ENCODE measurements around the gene KRTAP3-1.

Gene KRTAP3-1

DNA sequence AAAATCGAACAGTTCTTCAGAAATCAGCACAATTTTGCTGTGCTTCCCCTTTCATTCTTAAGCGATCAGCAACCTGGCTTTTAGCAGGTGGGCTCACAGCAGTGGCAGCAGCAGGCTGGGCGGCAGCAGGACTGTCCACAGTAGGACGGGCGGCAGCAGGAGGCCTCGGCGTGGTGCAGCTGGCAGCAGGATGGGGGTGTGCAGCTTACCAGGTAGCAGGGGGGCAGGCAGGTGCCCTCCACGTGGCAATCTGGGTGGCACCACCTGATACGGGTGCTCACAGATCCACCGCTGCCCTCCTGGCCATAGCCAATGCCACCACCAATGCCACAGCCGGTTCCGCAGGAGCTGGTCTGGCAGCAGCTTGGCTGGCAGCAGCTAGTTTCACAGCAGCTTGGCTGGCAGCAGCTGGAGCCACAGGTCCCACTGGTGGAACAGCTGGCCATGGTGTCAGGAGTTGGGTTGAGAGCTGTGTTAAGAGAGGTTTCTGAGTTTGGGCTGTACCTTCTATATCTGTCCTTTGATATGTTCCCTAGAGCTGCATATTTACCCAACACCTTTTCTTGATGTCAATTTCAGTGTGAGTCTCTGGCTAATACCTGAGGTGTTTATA lies 20.8 kb upstream of the KRTAP3-1 start, which contains the start of gene KRTAP1-4:
TSS of gene KRTAP1-4 (minus strand) at position 563 of the 613 bp plus-strand sequence. CDS start at position 446, 117 bp downstream.
- no peaks in the 10 kb centered on the region for H3K36me3 ChIP-seq (ENCODE audit: insufficient read depth, low read length)
- H3K9ac ChIP-seq (ENCODE audit: low read depth, low read length), result no peak within 1 kb of the TSS
- H3K4me1 ChIP-seq (ENCODE audit: insufficient read depth, low read length), result no peaks in the 10 kb centered on the region
- no peaks in the 10 kb centered on the region for H3K9me3 ChIP-seq (ENCODE audit: control insufficient read depth, insufficient read depth, low read length)

DNA sequence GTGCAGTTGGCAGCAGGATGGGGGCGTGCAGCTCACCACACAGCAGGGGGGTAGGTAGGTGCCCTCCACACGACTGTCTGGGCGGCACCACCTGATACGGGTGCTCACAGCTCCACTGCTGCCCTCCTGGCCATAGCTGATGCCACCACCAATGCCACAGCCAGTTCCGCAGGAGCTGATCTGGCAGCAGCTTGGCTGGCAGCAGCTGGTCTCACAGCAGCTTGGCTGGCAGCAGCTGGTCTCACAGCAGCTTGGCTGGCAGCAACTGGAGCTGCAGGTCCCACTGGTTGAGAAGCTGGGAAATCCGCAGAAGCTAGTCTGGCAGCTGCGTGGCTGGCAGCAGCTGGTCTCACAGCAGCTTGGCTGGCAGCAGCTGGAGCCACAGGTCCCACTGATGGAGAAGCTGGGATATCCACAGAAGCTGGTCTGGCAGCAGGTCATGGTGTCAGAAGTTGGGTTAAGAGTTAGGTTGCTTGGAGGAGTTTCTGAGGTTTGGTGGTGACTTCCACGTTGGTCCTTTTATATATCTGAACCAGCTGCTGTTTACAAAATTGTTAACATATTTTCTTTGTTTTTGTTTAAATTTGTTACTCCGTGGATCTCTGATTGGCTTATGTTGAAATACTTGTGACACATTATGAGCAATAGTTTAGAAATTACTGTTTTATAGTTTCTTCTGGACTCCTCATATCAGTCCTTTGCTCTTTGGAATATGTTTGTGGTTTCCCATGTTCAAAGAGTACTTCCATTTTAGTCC lies 18.0 kb upstream of the KRTAP3-1 start, which contains the start of gene KRTAP1-5:
TSS of gene KRTAP1-5 (minus strand) at position 494 of the 757 bp plus-strand sequence. CDS start at position 441, 53 bp downstream.
- Histone ChIP-seq H3K4me1 (ENCODE audit: insufficient read depth, low read length) (no peaks in the 10 kb centered on the region), H3K9me3 (ENCODE audit: control insufficient read depth, insufficient read depth, low read length) (no peaks in the 10 kb centered on the region), H3K9ac (ENCODE audit: low read depth, low read length) (no peak within 1 kb of the TSS), H3K36me3 (ENCODE audit: insufficient read depth, low read length) (no peaks in the 10 kb centered on the region)

DNA sequence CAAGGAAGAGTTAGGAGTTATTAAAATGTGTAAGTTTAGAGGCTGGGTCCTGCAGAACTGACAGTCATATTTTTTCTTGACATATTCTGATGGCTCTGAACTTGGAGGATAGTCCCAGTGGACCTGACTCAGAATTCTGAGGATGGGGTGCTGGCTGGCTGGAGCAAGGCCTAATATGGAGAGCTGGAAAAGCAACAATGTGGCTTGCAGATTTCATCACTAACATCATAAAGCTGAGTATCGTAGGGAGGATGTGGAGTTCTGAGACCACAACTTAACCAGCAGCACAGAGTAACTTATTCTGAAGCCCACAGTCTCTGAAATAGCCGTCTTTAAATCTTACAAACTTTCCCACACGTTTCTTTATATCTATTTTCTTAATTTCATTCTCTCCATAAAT lies 15.8 kb upstream of the KRTAP3-1 start:
- H3K9me3 ChIP-seq (ENCODE audit: control insufficient read depth, insufficient read depth, low read length), result no peaks in the 10 kb centered on the region
- H3K9ac ChIP-seq (ENCODE audit: low read depth, low read length), result no peak overlapping the region
- no peaks in the 10 kb centered on the region for H3K36me3 ChIP-seq (ENCODE audit: insufficient read depth, low read length)

DNA sequence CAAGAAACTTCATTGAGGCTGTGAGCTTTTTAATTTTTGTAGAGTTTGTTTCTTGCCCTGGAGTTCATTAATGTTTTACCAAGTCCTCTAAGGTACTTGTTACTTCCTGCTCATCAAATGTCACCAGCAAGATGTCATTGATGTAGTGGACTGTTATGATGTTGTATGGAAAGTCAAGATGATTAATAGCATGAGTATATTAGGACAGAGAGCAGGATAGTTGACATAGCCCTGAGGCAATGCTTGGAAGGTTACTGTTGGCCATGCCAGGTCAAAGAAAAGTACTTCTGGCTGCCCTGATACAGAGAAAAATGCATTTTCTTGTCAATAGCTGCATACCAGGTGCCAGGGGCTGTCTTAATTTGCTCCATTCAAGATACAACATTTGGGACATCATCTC lies 11.4 kb upstream of the KRTAP3-1 start:
- no peak overlapping the region for H3K9ac ChIP-seq (ENCODE audit: low read depth, low read length)
- H3K4me1 ChIP-seq (ENCODE audit: insufficient read depth, low read length), result no peaks in the 10 kb centered on the region
- H3K9me3 ChIP-seq (ENCODE audit: control insufficient read depth, insufficient read depth, low read length), result no peaks in the 10 kb centered on the region
- H3K36me3 ChIP-seq (ENCODE audit: insufficient read depth, low read length), result no peaks in the 10 kb centered on the region

More for the DNA sequence above, 15.8 kb upstream of the KRTAP3-1 start:
- H3K4me1 ChIP-seq (ENCODE audit: insufficient read depth, low read length), result no peaks in the 10 kb centered on the region

DNA sequence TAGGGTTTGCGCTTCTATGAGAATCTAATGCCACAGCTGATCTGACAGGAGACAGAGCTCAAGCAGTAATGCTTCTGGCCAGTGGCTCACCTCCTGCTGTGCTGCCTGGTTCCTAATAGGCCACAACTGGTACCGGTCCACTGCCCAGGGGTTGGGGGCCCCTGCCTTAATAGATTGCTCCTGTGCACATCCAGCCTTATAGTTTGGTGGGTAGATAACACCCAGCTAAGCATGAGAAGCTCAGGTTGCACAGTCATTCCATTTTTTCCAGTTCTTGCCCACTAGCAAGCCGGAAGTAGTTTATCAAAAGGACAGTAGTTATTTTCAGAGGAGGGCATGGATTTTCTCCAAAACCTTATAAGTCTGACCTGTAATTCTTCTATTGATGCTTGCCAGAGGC lies 10.5 kb upstream of the KRTAP3-1 start:
- Histone ChIP-seq H3K9ac (ENCODE audit: low read depth, low read length) (no peak overlapping the region), H3K9me3 (ENCODE audit: control insufficient read depth, insufficient read depth, low read length) (no peaks in the 10 kb centered on the region), H3K36me3 (ENCODE audit: insufficient read depth, low read length) (no peaks in the 10 kb centered on the region), H3K4me1 (ENCODE audit: insufficient read depth, low read length) (no peaks in the 10 kb centered on the region)

DNA sequence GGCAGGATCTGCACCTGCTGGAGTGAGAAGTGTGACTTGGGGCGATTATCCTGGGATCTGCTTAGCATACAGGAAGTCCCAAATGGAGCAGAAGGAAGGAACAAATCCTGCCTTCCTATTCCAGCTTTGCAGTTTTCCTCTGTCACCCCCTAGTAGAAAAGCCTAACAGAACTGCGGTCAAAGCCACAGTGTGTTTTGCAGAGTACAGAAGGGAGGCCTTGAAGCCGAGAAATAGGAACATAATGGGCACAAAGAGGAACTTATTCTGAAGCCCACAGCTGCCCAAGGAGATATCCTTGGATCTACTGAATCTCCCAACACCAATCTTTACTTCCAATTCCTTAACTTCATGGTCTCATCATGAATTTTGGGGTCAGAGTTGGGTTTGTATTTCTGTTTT lies 9.6 kb upstream of the KRTAP3-1 start:
- Histone ChIP-seq H3K9me3 (ENCODE audit: control insufficient read depth, insufficient read depth, low read length) (no peaks in the 10 kb centered on the region), H3K4me1 (ENCODE audit: insufficient read depth, low read length) (no peaks in the 10 kb centered on the region), H3K36me3 (ENCODE audit: insufficient read depth, low read length) (no peaks in the 10 kb centered on the region), H3K9ac (ENCODE audit: low read depth, low read length) (no peak overlapping the region)

DNA sequence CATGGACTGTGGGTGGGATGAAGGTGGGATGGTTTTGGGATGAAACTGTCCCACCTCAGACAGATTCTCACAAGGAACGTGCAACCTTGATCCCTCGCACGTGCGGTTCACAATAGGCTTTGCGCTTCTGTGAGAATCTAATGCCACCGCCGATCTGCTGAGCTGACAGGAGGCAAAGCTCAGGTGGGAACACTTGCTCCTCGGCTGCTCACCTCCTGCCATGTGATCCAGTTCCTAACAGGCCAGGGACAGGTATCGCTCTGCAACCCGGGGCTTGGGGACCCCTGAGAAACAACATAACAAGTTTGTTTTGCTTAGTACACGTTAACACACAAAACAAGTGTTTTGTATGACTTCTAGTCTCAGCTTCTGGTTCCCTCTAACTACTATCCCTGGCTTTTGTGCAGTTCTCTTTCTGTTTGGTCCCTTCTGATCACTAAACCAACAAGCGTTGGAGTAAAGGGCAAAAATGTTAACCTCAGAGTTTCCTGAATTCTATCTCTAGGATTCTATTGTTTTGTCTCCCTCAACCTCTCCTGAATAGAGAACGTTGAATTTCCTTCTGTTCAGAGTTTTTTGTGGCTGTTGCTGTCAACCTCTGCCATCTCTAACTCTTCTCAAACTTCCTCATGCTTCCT lies 7.8 kb upstream of the KRTAP3-1 start:
- Histone ChIP-seq H3K9me3 (ENCODE audit: control insufficient read depth, insufficient read depth, low read length) (no peaks in the 10 kb centered on the region), H3K9ac (ENCODE audit: low read depth, low read length) (no peak overlapping the region), H3K36me3 (ENCODE audit: insufficient read depth, low read length) (no peaks in the 10 kb centered on the region), H3K4me1 (ENCODE audit: insufficient read depth, low read length) (no peaks in the 10 kb centered on the region)

DNA sequence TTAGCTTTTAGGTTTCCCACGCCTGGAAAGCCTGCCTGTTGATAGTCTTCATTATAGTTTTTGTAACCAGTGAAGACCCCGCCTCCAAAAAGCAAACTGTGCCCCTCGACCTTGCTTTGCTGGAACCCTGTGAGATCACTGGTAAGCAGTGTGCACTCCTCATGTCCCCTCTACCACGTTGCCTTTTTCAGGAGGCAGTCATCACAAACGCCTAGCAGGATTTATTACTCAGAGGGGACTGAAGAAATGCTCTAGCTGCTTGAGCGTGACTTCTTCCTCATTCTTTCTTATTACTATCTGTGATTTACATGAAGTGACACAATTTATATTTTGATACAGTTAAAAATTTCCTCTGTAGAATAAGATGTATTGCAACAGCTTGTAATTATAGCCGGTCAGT lies 6.5 kb upstream of the KRTAP3-1 start:
- Histone ChIP-seq H3K4me1 (ENCODE audit: insufficient read depth, low read length) (no peaks in the 10 kb centered on the region), H3K36me3 (ENCODE audit: insufficient read depth, low read length) (no peaks in the 10 kb centered on the region), H3K9ac (ENCODE audit: low read depth, low read length) (no peak overlapping the region), H3K9me3 (ENCODE audit: control insufficient read depth, insufficient read depth, low read length) (no peaks in the 10 kb centered on the region)

DNA sequence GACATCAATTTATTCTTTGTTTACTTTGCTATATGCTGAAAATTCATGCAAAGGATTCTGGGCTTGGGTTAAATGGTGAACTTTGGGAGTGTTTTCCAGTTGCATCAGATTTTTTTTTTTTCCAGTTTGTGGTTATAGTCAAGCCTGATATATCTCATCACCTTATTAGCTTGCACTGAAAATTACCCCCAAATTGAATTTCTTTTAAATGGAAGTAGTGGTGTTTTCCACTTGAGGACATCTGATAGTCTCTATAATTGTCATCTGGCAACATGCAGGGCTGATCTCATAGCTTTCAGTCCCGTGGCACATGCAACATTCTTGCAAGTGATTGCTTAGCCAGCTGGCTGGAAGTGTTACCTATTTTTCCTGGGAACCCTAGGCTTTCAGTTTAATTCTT lies 4.7 kb upstream of the KRTAP3-1 start:
- Histone ChIP-seq H3K9me3 (ENCODE audit: control insufficient read depth, insufficient read depth, low read length) (no peaks in the 10 kb centered on the region), H3K36me3 (ENCODE audit: insufficient read depth, low read length) (no peaks in the 10 kb centered on the region), H3K9ac (ENCODE audit: low read depth, low read length) (no peak overlapping the region), H3K4me1 (ENCODE audit: insufficient read depth, low read length) (peaks cover 14% of the 10 kb centered on the region)

DNA sequence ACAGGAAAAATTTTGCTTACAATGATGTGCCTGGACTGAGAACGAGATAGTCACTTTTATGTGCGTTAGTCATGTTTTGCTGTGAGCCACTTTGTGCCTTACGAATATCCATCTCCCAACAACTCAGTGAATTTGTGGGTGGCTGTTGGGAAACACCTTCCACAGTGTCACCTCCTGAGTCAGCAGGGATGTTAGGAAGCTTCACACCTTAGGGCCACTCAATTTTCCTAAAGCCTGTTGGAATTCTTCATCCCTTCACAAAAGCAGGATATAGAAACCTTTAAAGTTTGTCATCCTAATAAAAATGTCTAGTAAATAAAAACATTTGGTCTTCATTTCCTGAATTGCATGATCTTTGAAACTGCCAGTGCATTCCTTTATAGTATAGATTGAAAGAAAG lies 4.3 kb upstream of the KRTAP3-1 start:
- no peaks in the 10 kb centered on the region for H3K36me3 ChIP-seq (ENCODE audit: insufficient read depth, low read length)
- H3K9me3 ChIP-seq (ENCODE audit: control insufficient read depth, insufficient read depth, low read length), result no peaks in the 10 kb centered on the region
- peaks cover 14% of the 10 kb centered on the region for H3K4me1 ChIP-seq (ENCODE audit: insufficient read depth, low read length)
- no peak overlapping the region for H3K9ac ChIP-seq (ENCODE audit: low read depth, low read length)

DNA sequence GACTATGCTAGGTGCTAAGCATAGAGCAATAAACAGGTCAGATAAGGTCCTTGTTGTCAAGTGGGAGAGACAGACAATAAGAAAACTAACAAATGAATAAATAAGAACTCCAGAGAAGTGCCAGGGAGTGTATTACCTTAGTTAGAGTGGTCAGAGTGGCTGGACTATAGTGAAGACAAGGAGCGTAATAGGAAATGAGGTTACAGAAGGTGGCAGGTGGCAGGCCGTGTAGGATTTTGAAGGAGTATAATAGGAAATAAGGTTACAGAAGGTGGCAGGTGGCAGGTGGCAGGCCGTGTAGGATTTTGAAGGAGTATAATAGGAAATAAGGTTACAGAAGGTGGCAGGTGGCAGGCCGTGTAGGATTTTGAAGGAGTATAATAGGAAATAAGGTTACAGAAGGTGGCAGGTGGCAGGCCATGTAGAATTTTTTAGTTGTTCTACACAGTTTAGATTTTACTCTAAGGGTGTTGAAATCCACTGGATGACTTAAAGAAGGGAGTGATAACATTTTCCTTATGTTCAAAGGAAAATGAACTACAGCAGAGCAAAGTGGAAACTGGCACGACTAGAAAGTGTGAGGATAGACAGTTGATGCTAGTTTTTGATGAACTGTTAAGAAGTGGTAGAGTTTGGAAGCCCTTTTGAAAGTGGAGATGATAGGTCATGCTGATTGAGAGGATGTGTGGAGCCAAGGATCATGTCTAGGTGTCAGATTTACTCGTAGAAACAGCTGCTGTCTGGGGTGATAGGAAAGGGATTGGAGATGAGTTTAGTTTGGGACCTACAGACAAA lies 3.6 kb upstream of the KRTAP3-1 start:
- H3K36me3 ChIP-seq (ENCODE audit: insufficient read depth, low read length), result no peaks in the 10 kb centered on the region
- no peak overlapping the region for H3K9ac ChIP-seq (ENCODE audit: low read depth, low read length)
- peaks cover 14% of the 10 kb centered on the region for H3K4me1 ChIP-seq (ENCODE audit: insufficient read depth, low read length)
- no peaks in the 10 kb centered on the region for H3K9me3 ChIP-seq (ENCODE audit: control insufficient read depth, insufficient read depth, low read length)

DNA sequence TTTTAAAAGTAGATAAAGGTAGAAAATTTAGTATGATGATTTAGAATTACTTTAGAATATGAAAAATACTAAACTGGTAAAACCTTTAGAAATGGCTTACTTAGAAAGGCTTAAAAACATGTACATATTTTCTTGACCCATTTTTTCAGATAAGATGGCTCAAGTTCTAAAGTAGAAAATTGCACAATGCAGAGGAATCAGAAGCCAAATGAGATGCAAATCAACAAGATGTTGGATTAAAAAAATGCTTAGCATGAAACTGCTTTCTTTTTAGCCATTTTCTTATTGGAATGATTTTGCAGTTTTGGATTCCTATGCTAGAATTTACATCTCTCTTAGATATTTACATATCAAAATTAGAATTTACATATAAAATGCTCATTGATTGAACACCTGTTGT lies 1.5 kb upstream of the KRTAP3-1 start:
- Histone ChIP-seq H3K36me3 (ENCODE audit: insufficient read depth, low read length) (no peaks in the 10 kb centered on the region), H3K9ac (ENCODE audit: low read depth, low read length) (no peak overlapping the region), H3K4me1 (ENCODE audit: insufficient read depth, low read length) (peaks cover 14% of the 10 kb centered on the region), H3K9me3 (ENCODE audit: control insufficient read depth, insufficient read depth, low read length) (no peaks in the 10 kb centered on the region)

DNA sequence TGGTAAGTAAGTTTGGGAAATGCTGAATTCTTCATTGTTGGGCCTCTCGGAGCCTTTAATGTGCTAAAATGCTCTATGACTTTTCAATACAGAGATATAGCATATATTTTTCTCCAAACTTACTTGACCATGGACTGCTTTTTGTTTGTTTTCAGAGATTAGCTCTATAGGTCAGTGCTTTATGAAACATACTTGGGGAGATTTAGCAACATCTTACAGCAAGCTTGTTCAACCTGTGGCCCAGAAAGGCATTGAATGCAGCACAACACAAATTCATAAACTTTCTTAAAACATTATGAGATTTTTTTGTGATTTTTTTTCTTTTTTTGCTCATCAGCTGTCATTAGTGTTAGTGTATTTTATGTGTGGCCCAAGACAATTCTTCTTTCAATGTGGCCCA lies 1.0 kb upstream of the KRTAP3-1 start:
- Histone ChIP-seq H3K4me1 (ENCODE audit: insufficient read depth, low read length) (peaks cover 14% of the 10 kb centered on the region), H3K9me3 (ENCODE audit: control insufficient read depth, insufficient read depth, low read length) (no peaks in the 10 kb centered on the region), H3K9ac (ENCODE audit: low read depth, low read length) (no peak overlapping the region), H3K36me3 (ENCODE audit: insufficient read depth, low read length) (no peaks in the 10 kb centered on the region)

DNA sequence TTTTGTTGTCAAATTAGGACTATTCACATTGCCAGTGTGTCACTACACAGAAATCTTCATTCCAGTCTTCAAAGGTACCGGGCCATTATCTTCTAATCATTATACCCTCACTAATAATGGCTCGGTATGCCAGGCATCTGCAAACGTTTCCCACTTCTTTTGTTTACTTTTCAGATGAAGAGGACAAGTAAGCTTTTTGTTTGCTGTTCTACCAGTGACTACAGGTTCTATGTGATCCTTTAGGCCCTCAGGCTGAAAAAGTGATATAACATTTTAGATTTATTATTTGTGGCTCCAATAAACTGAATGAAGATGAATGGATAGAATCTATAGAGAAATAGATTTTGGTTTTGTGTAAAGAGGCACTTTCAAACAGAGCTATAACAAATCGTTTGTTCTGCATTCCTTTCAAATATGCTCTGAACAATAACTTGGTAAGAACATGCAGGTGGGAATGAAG lies 403 bp upstream of the KRTAP3-1 start:
- peaks cover 14% of the 10 kb centered on the region for H3K4me1 ChIP-seq (ENCODE audit: insufficient read depth, low read length)
- no peaks in the 10 kb centered on the region for H3K9me3 ChIP-seq (ENCODE audit: control insufficient read depth, insufficient read depth, low read length)
- H3K9ac ChIP-seq (ENCODE audit: low read depth, low read length), result no peak overlapping the region
- H3K36me3 ChIP-seq (ENCODE audit: insufficient read depth, low read length), result no peaks in the 10 kb centered on the region; the same call in 1 of the 2 replicates
